HepG2 (cell line): ENCODE results near the gene NUTF2. TPM values are rescaled to one million over a fixed set of nuclear protein-coding genes. Genes with fewer than 3 reads are reported as not detected.

Experiments
- HNRNPK ChIP-seq: fragments of 200-400 bp; formaldehyde crosslinking; IDR thresholded peaks from 2 replicates; pipeline ENCODE4 v1.6.1; 2018; ENCODE audit warnings: low read length, low read depth, moderate library complexity, mild to moderate bottlenecking; ENCODE audit not compliant: poor library complexity, severe bottlenecking
- IKZF4 ChIP-seq: sonication (generic); formaldehyde crosslinking; IDR thresholded peaks from 2 replicates; pipeline ENCODE4 v1.5.1; 2020; ENCODE audit warnings: borderline replicate concordance, mild to moderate bottlenecking, low read depth, missing genetic modification reagents; ENCODE audit errors: not compliant biosample characterization
- MED13 ChIP-seq: sonication (generic); formaldehyde crosslinking; IDR thresholded peaks from 2 replicates; pipeline ENCODE4 v1.5.0; 2020; ENCODE audit warnings: missing genetic modification reagents
- MLLT10 ChIP-seq: sonication (generic); formaldehyde crosslinking; IDR thresholded peaks from 2 replicates; pipeline ENCODE4 v1.4.0; 2020; ENCODE audit warnings: missing genetic modification reagents
- PAF1 ChIP-seq: IDR thresholded peaks from 2 replicates; pipeline ENCODE4 v1.6.1; 2016; ENCODE audit warnings: missing genetic modification reagents, missing compliant biosample characterization
- SMC3 ChIP-seq: IDR thresholded peaks from 2 replicates; pipeline ENCODE4 v1.6.1; 2011; ENCODE audit warnings: low read length, improper control_type of control experiment
- ZNF441 ChIP-seq: sonication (generic); formaldehyde crosslinking; IDR thresholded peaks from 2 replicates; pipeline ENCODE4 v1.7.0; 2021; ENCODE audit warnings: missing genetic modification reagents, borderline replicate concordance
- polyA plus RNA-seq, 8 experiments: library from polyadenylated mRNA; depleted of rRNA in 3 of 8; stranded (reverse) in 7 of 8; unstranded in 1 of 8; fragments of >200 nt; fragmentation: Illumina TruSeq in 4 of 8; extraction: Trizol in 4 of 8; gene quantifications; 2 replicates each; pipeline versions ENCODE4 v1.2.1 to v1.2.3, GENCODE V29; 2011 to 2016; ENCODE audit warnings: low read depth in 4 of 8, missing spikeins in 1 of 8, mixed read lengths in 1 of 8; ENCODE audit not compliant: insufficient read depth in 1 of 8
- total RNA-seq, 5 experiments: library from RNA; depleted of rRNA; stranded (reverse); fragments of >200 nt; fragmentation: Illumina TruSeq; extraction: Trizol; gene quantifications; 2 replicates each; pipeline ENCODE4 v1.2.3, GENCODE V29; 2016; ENCODE audit warnings: low read depth in 1 of 5
- TF ChIP-seq, protein P1 (sequence below): sonication (generic); formaldehyde crosslinking; IDR thresholded peaks from 2 replicates; pipeline ENCODE4 v1.5.0; 2020; ENCODE audit warnings: missing genetic modification reagents, mild to moderate bottlenecking, borderline replicate concordance
- TF ChIP-seq, protein P2 (sequence below): sonication (generic); formaldehyde crosslinking; IDR thresholded peaks from 2 replicates; pipeline ENCODE4 v1.4.0; 2020; ENCODE audit warnings: missing genetic modification reagents, borderline replicate concordance
- TF ChIP-seq, protein P3 (sequence below): sonication (generic); formaldehyde crosslinking; IDR thresholded peaks from 2 replicates; pipeline ENCODE4 v1.5.0; 2020; ENCODE audit warnings: mild to moderate bottlenecking, low read depth, missing genetic modification reagents, borderline replicate concordance
- TF ChIP-seq, protein P4 (sequence below): sonication (generic); formaldehyde crosslinking; IDR thresholded peaks from 2 replicates; pipeline ENCODE4 v1.9.0; 2021; ENCODE audit warnings: mild to moderate bottlenecking, missing genetic modification reagents
- TF ChIP-seq, protein P5 (sequence below): sonication (generic); formaldehyde crosslinking; conservative IDR thresholded peaks from 2 replicates; pipeline ENCODE4 v1.4.0; 2020; ENCODE audit warnings: missing genetic modification reagents

The NUTF2 gene
- total and polyA plus RNA-seq, 2 of the 13 experiments (the other 11 are each of a cell fraction or from before 2014, with no cell fraction given) = 168 to 214 TPM

DNA sequence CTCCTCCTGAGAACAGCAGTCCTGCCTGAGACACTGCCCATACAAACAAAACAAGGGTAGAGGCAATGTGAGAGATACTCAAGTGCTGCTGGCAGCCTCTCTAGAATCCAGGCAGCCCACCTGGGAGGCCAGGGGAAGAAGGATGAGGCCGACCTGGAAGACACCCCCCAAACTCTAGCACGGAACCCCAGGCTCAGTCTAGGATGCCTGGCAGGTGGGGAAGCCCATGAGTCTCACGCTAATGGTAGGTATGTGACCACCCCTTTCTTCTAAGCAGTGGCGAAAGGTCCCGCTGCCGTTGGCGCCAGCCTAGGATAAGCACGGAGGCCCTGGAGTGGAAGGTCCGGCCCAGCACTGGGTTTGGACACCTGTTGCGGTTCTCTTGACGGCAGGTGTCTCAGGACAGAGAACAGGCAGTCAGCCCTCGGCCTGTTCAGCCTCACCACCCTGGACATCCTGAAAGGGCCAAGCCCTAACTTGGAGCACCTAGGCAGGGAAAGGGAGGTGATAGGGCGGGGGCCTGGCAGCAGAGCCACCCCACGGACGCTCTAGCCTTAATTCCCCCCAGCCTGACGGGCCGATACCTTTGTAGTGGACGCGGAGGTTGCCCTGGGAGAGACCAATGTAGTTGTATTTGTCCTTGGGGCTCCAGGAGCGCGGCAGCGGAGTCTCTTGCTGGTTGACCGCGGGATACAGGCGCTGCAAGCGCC is 40.9 kb upstream of the NUTF2 start (continued):
- TF ChIP-seq, protein P1, sequence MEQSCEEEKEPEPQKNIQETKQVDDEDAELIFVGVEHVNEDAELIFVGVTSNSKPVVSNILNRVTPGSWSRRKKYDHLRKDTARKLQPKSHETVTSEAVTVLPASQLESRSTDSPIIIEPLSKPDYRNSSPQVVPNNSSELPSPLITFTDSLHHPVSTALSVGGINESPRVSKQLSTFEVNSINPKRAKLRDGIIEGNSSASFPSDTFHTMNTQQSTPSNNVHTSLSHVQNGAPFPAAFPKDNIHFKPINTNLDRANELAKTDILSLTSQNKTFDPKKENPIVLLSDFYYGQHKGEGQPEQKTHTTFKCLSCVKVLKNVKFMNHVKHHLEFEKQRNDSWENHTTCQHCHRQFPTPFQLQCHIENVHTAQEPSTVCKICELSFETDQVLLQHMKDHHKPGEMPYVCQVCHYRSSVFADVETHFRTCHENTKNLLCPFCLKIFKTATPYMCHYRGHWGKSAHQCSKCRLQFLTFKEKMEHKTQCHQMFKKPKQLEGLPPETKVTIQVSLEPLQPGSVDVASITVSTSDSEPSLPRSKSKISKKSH = peak; percentile 47; the same call in 1 of the 2 replicates
- TF ChIP-seq SMC3 = 0 out of 2 replicates have a peak, but pooled peaks have one; percentile 0
- TF ChIP-seq ZNF441 (CRISPR knock-in tag) = no peak
- TF ChIP-seq HNRNPK = no peak
- TF ChIP-seq, protein P2, sequence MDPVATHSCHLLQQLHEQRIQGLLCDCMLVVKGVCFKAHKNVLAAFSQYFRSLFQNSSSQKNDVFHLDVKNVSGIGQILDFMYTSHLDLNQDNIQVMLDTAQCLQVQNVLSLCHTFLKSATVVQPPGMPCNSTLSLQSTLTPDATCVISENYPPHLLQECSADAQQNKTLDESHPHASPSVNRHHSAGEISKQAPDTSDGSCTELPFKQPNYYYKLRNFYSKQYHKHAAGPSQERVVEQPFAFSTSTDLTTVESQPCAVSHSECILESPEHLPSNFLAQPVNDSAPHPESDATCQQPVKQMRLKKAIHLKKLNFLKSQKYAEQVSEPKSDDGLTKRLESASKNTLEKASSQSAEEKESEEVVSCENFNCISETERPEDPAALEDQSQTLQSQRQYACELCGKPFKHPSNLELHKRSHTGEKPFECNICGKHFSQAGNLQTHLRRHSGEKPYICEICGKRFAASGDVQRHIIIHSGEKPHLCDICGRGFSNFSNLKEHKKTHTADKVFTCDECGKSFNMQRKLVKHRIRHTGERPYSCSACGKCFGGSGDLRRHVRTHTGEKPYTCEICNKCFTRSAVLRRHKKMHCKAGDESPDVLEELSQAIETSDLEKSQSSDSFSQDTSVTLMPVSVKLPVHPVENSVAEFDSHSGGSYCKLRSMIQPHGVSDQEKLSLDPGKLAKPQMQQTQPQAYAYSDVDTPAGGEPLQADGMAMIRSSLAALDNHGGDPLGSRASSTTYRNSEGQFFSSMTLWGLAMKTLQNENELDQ (CRISPR knock-in tag) = no peak
- no peak for TF ChIP-seq PAF1 (CRISPR knock-in tag)
- no peak for TF ChIP-seq MLLT10
- TF ChIP-seq, protein P3, sequence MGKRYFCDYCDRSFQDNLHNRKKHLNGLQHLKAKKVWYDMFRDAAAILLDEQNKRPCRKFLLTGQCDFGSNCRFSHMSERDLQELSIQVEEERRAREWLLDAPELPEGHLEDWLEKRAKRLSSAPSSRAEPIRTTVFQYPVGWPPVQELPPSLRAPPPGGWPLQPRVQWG (CRISPR knock-in tag) = no peak
- no peak for TF ChIP-seq IKZF4
- TF ChIP-seq MED13 = no peak
- TF ChIP-seq, protein P4, sequence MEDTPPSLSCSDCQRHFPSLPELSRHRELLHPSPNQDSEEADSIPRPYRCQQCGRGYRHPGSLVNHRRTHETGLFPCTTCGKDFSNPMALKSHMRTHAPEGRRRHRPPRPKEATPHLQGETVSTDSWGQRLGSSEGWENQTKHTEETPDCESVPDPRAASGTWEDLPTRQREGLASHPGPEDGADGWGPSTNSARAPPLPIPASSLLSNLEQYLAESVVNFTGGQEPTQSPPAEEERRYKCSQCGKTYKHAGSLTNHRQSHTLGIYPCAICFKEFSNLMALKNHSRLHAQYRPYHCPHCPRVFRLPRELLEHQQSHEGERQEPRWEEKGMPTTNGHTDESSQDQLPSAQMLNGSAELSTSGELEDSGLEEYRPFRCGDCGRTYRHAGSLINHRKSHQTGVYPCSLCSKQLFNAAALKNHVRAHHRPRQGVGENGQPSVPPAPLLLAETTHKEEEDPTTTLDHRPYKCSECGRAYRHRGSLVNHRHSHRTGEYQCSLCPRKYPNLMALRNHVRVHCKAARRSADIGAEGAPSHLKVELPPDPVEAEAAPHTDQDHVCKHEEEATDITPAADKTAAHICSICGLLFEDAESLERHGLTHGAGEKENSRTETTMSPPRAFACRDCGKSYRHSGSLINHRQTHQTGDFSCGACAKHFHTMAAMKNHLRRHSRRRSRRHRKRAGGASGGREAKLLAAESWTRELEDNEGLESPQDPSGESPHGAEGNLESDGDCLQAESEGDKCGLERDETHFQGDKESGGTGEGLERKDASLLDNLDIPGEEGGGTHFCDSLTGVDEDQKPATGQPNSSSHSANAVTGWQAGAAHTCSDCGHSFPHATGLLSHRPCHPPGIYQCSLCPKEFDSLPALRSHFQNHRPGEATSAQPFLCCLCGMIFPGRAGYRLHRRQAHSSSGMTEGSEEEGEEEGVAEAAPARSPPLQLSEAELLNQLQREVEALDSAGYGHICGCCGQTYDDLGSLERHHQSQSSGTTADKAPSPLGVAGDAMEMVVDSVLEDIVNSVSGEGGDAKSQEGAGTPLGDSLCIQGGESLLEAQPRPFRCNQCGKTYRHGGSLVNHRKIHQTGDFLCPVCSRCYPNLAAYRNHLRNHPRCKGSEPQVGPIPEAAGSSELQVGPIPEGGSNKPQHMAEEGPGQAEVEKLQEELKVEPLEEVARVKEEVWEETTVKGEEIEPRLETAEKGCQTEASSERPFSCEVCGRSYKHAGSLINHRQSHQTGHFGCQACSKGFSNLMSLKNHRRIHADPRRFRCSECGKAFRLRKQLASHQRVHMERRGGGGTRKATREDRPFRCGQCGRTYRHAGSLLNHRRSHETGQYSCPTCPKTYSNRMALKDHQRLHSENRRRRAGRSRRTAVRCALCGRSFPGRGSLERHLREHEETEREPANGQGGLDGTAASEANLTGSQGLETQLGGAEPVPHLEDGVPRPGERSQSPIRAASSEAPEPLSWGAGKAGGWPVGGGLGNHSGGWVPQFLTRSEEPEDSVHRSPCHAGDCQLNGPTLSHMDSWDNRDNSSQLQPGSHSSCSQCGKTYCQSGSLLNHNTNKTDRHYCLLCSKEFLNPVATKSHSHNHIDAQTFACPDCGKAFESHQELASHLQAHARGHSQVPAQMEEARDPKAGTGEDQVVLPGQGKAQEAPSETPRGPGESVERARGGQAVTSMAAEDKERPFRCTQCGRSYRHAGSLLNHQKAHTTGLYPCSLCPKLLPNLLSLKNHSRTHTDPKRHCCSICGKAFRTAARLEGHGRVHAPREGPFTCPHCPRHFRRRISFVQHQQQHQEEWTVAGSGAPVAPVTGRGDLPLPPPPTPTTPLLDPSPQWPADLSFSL (CRISPR knock-in tag) = no peak
- TF ChIP-seq, protein P5, sequence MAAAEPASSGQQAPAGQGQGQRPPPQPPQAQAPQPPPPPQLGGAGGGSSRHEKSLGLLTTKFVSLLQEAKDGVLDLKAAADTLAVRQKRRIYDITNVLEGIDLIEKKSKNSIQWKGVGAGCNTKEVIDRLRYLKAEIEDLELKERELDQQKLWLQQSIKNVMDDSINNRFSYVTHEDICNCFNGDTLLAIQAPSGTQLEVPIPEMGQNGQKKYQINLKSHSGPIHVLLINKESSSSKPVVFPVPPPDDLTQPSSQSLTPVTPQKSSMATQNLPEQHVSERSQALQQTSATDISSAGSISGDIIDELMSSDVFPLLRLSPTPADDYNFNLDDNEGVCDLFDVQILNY = no peak
